ENCODE results near the gene RAPH1.
"Not testable (repeated sequence)": the region's sequence is repeated elsewhere in the genome, so short reads cannot be mapped to it uniquely, and the experiment has no call there.

The RAPH1 gene

DNA sequence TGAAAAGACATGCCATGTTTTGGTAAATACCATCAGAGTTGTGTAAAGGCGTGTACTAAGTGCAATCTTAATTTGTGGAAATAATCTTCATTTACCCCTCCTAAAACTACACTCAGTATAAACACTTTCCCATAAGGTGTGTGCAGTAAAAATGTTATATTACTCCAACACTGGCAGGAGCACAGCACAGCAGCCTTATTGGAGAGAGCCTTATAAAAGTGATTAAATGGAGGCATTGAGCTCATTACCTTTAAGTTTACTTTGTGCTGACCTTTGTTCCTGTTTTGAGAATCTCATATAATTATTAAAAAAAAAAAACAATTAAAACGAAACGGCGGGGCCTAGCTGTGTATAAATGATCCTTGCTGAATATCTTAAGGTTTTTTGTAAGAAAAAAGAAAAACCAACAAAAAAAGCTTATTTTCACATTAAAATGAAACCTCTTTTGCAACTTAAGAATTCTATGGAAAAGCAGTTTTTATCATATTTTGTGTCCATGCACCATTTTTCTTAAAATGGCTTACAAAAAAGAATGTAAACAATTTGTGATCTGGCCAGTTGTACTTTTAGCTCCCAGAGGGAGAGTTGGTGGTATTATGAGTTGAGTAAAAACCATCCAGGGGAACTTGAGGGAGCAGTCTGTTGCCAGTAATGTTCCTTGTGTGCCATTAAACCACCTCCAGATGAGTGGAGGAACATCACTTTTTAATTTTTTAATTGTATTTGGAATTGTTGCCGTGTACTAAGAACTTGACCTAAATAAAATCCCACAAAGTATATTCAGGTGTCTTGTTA lies 103.5 kb downstream of the RAPH1 start:
- no peak for DNase-seq

DNA sequence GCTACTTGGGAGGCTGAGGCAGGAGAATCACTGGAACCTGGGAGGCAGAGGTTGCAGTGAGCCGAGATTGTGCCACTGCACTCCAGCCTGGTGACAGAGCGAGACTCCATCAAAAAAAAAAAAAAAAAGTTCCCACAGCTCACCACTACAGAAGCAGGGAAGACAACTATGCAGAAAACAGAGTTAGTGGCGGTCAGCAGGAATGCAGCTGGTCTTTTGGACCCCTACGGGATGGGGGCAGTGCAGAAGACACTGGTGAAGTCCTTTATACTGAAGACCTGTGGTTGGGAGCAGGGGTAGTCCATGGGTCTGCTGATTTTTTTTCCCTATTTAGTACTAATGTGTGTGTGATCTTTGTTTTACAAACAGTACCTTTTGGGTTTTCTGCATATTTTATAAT lies 105.5 kb downstream of the RAPH1 start:
- not testable (repeated sequence) for DNase-seq

DNA sequence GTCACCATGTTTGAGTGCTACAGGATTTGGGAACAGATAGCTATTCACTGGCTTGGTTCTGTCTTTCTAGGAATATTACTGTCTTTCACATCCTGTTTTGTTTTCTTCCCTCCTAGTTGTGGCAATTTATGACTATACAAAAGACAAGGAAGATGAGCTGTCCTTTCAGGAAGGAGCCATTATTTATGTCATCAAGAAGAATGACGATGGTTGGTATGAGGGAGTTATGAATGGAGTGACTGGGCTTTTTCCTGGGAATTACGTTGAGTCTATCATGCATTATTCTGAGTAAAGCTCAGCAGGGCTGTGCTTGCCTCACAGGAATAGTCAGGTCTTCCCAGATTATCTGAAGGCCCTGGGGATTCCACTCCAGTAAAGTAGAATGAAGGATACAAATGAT lies 108.0 kb downstream of the RAPH1 start:
- no peak for DNase-seq

DNA sequence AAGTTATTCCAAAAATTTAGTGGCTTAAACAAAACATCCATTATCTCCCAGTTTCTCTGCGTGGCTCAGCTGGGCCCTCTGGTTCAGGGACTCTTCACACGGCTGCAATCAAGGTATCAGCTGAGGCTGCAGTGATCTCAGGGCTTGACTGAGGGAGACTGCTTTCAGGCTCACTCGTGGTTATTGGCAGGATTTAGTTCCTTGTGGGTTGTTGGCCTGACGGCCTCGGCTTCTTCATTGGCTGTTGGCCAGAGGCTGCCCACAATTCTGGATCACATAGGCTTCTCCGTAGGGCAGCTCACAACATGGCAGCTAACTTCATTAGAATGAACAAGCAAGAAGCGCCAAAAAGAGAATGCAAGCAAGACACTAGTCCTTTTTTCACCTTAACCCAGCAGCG lies 116.8 kb downstream of the RAPH1 start:
- no peak for DNase-seq

- no peak for DNase-seq
Measured at GRCh38 chr2:203413796-203414195, 121.3 kb downstream of the RAPH1 start.

DNA sequence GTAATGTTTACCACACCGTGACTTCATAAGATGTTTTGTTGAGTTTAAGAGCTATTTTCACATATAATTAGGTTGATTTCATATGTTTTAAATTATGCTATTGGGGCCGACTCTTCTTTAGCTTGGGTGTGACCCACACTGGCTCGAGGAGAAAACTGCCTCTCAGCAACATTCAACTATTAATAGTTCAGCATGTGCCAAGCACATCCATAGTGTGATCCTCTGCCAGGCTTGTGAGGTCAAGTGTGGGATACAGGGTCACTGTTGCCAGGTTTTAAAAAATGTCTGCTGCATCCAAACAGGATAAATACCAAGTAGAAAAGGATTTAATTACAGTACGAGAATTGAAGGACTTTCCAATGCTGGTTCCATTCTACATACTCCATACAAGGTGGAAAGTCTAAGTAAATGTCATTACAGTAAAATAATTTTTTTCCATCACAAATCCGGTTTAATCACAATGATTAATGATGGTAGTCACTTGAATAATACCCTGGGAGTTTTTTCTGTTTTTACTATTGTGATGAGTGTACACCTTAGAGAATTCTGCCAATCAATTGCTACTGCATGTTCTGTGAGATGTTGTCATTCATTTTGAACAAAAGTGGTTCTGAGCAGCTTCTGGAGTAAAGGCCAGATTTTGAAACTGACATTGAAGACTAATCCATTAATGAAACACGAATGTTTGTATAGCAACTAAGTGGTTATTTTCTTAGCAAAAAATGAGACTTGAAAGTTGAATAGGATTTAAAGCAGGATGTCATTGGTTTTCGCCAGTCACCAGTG lies 122.4 kb downstream of the RAPH1 start:
- no peak for DNase-seq

DNA sequence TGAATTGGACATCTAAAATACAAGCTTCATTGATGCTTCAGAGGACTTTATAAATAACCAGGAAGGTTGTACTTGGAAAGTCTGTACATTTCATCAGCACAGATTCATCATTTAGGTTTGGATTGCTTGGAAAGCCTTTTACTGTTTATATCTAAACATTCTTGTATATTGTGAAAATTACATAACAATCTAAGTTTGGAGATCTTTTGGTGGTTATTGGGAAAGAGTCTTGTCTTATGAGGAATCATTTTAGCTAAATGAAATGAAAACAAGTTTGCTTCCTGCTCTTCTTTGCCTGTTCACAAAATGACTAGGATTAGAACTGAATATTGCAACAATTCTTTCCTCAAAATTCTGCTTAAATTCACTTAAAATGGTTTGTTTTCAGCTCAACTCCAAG lies 127.6 kb downstream of the RAPH1 start:
- DNase-seq: no peak

GRCh38 chr2:203404996-203405395 lies 130.1 kb downstream of the RAPH1 start:
- no peak for DNase-seq

DNA sequence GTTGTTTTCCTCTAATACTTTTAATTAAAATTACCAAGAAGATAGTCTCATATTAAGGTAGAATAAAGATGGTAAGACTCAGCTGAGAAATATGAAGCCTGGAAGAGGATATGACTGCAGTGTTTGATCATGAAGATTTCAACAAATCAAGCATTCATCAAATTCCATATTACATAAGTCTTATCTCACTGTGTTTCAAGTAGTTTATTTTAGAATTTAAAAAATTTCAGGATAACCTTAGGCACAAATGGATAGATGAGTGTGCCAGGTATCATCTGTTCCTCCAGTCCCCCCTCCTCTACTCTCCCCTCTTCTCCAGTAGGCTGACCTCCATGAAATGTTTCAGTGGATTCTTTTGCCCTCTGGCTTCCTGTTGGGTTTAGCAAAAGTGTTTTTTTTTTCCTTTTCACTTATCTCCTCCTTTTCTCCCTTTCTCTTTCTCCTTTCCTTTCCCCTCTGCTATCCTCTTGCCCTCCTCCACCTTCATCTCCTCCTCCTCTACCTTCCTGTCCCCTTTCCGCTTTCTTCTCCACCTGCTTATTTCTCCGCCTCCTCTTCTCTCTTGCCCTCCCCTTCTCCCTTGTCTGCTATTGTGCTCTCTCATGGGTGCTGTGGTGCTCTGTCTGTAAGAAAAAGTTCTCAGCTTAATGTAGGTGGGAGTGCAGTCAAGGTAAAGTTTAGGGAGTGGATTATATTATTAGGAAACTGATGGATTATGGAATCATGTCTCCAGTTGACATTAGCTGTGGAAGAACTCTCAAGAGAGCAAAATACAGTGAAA lies 134.1 kb downstream of the RAPH1 start:
- DNase-seq: no peak

GRCh38 chr2:203399031-203399430 lies 136.1 kb downstream of the RAPH1 start:
- DNase-seq: no peak

GRCh38 chr2:203396667-203397066 lies 138.4 kb downstream of the RAPH1 start:
- DNase-seq: no peak

DNA sequence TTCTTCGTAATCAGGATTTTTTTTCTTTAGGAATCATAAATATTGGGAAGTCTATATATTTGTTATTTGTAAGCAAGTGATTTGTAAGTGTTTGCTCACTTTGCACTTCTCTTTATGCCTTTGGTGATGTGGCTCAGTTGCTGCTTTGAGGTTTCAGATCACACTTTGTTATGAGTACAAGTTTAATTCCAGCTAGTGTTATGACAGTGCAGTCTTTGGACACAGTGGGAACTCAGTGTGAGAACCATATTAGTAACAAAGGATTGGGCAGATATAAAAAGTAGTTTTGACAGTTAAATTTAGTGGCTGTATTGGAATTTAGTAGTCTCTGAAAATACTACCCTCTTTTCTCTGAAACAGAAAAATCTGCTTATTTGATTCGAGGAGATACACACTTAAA lies 139.2 kb downstream of the RAPH1 start:
- DNase-seq: no peak

GRCh38 chr2:203394519-203395227 lies 140.4 kb downstream of the RAPH1 start:
- no peak for DNase-seq

GRCh38 chr2:203388153-203388552 lies 146.9 kb downstream of the RAPH1 start:
- not testable (repeated sequence) for DNase-seq

- DNase-seq: no peak
Measured at GRCh38 chr2:203383038-203383437, 152.1 kb downstream of the RAPH1 start.

GRCh38 chr2:203379156-203379555 lies 155.9 kb downstream of the RAPH1 start:
- DNase-seq: no peak

- DNase-seq: no peak
Measured at GRCh38 chr2:203376173-203376572, 158.9 kb downstream of the RAPH1 start.

DNA sequence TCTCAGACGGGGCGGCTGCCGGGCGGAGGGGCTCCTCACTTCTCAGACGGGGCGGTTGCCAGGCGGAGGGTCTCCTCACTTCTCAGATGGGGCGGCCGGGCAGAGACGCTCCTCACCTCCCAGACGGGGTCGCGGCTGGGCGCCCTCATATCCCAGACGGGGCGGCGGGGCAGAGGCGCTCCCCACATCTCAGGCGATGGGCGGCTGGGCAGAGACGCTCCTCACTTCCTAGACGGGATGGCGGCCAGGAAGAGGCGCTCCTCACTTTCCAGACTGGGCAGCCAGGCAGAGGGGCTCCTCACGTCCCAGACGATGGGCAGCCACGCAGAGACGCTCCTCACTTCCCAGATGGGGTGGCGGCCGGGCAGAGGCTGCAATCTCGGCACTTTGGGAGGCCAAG lies 162.4 kb downstream of the RAPH1 start:
- not testable (repeated sequence) for DNase-seq

GRCh38 chr2:203366639-203367466 lies 168.2 kb downstream of the RAPH1 start:
- DNase-seq: no peak

GRCh38 chr2:203361922-203362321 lies 173.2 kb downstream of the RAPH1 start:
- no peak for DNase-seq

DNA sequence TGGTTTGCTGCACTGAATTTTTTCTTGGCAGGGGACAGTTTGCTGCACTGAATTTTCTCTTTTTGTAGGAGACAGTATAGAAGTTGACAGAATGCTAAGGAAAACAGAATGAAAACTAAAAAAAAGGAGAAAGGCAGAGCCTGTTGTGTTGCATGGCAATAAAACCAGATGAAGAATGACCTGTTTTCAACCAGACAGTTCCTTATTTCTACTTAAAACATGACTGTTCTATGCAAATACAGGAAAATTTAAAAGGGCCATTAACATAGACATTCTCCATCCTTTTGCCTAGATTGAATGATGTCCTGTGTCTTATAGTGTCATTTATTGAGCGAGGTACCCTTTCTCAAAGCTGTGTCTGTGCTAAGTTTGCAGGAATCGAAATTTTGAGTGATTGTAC lies 173.6 kb downstream of the RAPH1 start:
- DNase-seq: no peak
